HG03571 (cell line): ENCODE data around the gene BAIAP2.

Experiments
- ATAC-seq: cut with Tn5 transposase; IDR thresholded peaks from one replicate; pipeline ENCODE4 v1.9.1; 2021; ENCODE audit not compliant: unreplicated experiment

The BAIAP2 gene

GRCh38 chr17:81050645-81051625 lies 16.0 kb downstream of the BAIAP2 start:
- ATAC-seq, result no peak

- ATAC-seq, result no peak
Measured at GRCh38 chr17:81052199-81052997, 17.4 kb downstream of the BAIAP2 start.

- ATAC-seq, result no peak
Measured at GRCh38 chr17:81053041-81053970, 18.4 kb downstream of the BAIAP2 start.

- ATAC-seq, result no peak
Measured at GRCh38 chr17:81054308-81054707, 19.4 kb downstream of the BAIAP2 start.

- ATAC-seq, result no peak
Measured at GRCh38 chr17:81054881-81055370, 20.0 kb downstream of the BAIAP2 start.

GRCh38 chr17:81056312-81056711 lies 21.4 kb downstream of the BAIAP2 start:
- no peak for ATAC-seq

- no peak for ATAC-seq
Measured at GRCh38 chr17:81057079-81057730, 22.3 kb downstream of the BAIAP2 start.

GRCh38 chr17:81057777-81058176 lies 22.8 kb downstream of the BAIAP2 start:
- ATAC-seq, result no peak

- ATAC-seq, result no peak
Measured at GRCh38 chr17:81058263-81058871, 23.4 kb downstream of the BAIAP2 start.

GRCh38 chr17:81059026-81059425 lies 24.1 kb downstream of the BAIAP2 start:
- ATAC-seq, result no peak

- no peak for ATAC-seq
Measured at GRCh38 chr17:81060416-81060815, 25.5 kb downstream of the BAIAP2 start.

- no peak for ATAC-seq
Measured at GRCh38 chr17:81061027-81061735, 26.2 kb downstream of the BAIAP2 start.

- ATAC-seq, result no peak
Measured at GRCh38 chr17:81062014-81062780, 27.2 kb downstream of the BAIAP2 start.

GRCh38 chr17:81063106-81064093 lies 28.4 kb downstream of the BAIAP2 start:
- ATAC-seq, result no peak

GRCh38 chr17:81064678-81065475 lies 29.9 kb downstream of the BAIAP2 start:
- no peak for ATAC-seq

- ATAC-seq, result no peak
Measured at GRCh38 chr17:81065500-81065899, 30.5 kb downstream of the BAIAP2 start.
